H9 (cell line): ENCODE results near the gene SESN2. TPM values are rescaled to one million over a fixed set of nuclear protein-coding genes. Genes with fewer than 3 reads are reported as not detected.
A peak's percentile ranks its signal among the peaks of the same experiment; 100 is the strongest.

Experiments
- DNase-seq: peaks from one replicate; pipeline ENCODE4 v3.0.0-alpha.2; 2017
- H2AFZ ChIP-seq: one replicate; pipeline ENCODE4 v1.6.1; 2013; ENCODE audit warnings: mild to moderate bottlenecking, low read length, control low read depth, moderate library complexity
- H2AK5ac ChIP-seq: 2 replicates; pipeline ENCODE4 v1.6.1; 2013; ENCODE audit warnings: low read length, control low read depth, mixed read lengths; ENCODE audit not compliant: insufficient read length
- H2BK120ac ChIP-seq: one replicate; pipeline ENCODE4 v1.6.1; 2013; ENCODE audit warnings: low read depth, mild to moderate bottlenecking, low read length, control low read depth, inconsistent platforms; ENCODE audit not compliant: poor library complexity, severe bottlenecking
- H2BK12ac ChIP-seq: 2 replicates; pipeline ENCODE4 v1.6.1; 2013; ENCODE audit warnings: low read length, control low read depth, mixed read lengths, low read depth; ENCODE audit not compliant: insufficient read length
- H2BK15ac ChIP-seq: 2 replicates; pipeline ENCODE4 v1.6.1; 2013; ENCODE audit warnings: low read depth, low read length, control low read depth
- H2BK20ac ChIP-seq: one replicate; pipeline ENCODE4 v1.6.1; 2013; ENCODE audit warnings: low read depth, mild to moderate bottlenecking, low read length, control low read depth, inconsistent platforms; ENCODE audit not compliant: poor library complexity, severe bottlenecking
- H2BK5ac ChIP-seq: 2 replicates; pipeline ENCODE4 v1.6.1; 2013; ENCODE audit warnings: low read length, control low read depth, mixed read lengths; ENCODE audit not compliant: insufficient read length
- H3K14ac ChIP-seq: 2 replicates; pipeline ENCODE4 v1.6.1; 2013; ENCODE audit warnings: low read length, control low read depth; ENCODE audit not compliant: insufficient read depth
- H3K18ac ChIP-seq: 2 replicates; pipeline ENCODE4 v1.6.1; 2013; ENCODE audit warnings: low read depth, mild to moderate bottlenecking, mixed read lengths, low read length, control low read depth; ENCODE audit not compliant: insufficient read length
- H3K23ac ChIP-seq: 2 replicates; pipeline ENCODE4 v1.6.1; 2013; ENCODE audit warnings: low read length, control low read depth, mixed read lengths, low read depth; ENCODE audit not compliant: insufficient read length
- H3K23me2 ChIP-seq: 2 replicates; pipeline ENCODE4 v1.6.1; 2013; ENCODE audit warnings: low read depth, mild to moderate bottlenecking, mixed read lengths, low read length, control low read depth; ENCODE audit not compliant: insufficient read length, poor library complexity, severe bottlenecking
- H3K27ac ChIP-seq: 2 replicates; pipeline ENCODE4 v1.5.1; 2013; ENCODE audit warnings: low read length, control low read depth, mixed read lengths, low read depth; ENCODE audit not compliant: insufficient read length
- H3K27me3 ChIP-seq: 2 replicates; pipeline ENCODE4 v1.6.1; 2013; ENCODE audit warnings: low read length, control low read depth, inconsistent platforms; ENCODE audit not compliant: insufficient read depth
- H3K4ac ChIP-seq: 2 replicates; pipeline ENCODE4 v1.6.1; 2013; ENCODE audit warnings: low read depth, mild to moderate bottlenecking, control low read depth, inconsistent platforms, low read length, moderate library complexity
- H3K4me1 ChIP-seq: 2 replicates; pipeline ENCODE4 v1.6.1; 2013; ENCODE audit warnings: low read length, control low read depth, inconsistent platforms; ENCODE audit not compliant: insufficient read depth
- H3K4me2 ChIP-seq: 2 replicates; pipeline ENCODE4 v1.6.1; 2013; ENCODE audit warnings: low read length, control low read depth, mixed read lengths; ENCODE audit not compliant: insufficient read length, insufficient read depth
- H3K56ac ChIP-seq: 2 replicates; pipeline ENCODE4 v1.6.1; 2013; ENCODE audit warnings: low read depth, mild to moderate bottlenecking, mixed read lengths, low read length, control low read depth; ENCODE audit not compliant: insufficient read length
- H3K79me1 ChIP-seq: 2 replicates; pipeline ENCODE4 v1.6.1; 2013; ENCODE audit warnings: low read depth, mild to moderate bottlenecking, moderate library complexity, low read length, control low read depth, inconsistent platforms; ENCODE audit not compliant: insufficient read depth, poor library complexity, severe bottlenecking
- H3K79me2 ChIP-seq: 2 replicates; pipeline ENCODE4 v1.6.1; 2013; ENCODE audit warnings: low read length, control low read depth, inconsistent platforms; ENCODE audit not compliant: insufficient read depth
- H3K9ac ChIP-seq: 2 replicates; pipeline ENCODE4 v1.6.1; 2013; ENCODE audit warnings: low read length, control low read depth, mixed read lengths; ENCODE audit not compliant: insufficient read length; ENCODE audit errors: extremely low read depth
- H3K9me3 ChIP-seq: one replicate; pipeline ENCODE4 v1.6.1; 2013; ENCODE audit warnings: low read depth, low read length, inconsistent platforms; ENCODE audit not compliant: control insufficient read depth
- H3T11ph ChIP-seq: one replicate; pipeline ENCODE4 v1.6.1; 2013; ENCODE audit warnings: mild to moderate bottlenecking, low read length, control low read depth, inconsistent platforms
- H4K20me1 ChIP-seq: one replicate; pipeline ENCODE4 v1.6.1; 2013; ENCODE audit not compliant: control insufficient read depth, insufficient read length, insufficient read depth
- H4K5ac ChIP-seq: 2 replicates; pipeline ENCODE4 v1.6.1; 2013; ENCODE audit warnings: low read depth, mild to moderate bottlenecking, mixed read lengths, low read length, control low read depth; ENCODE audit not compliant: insufficient read length
- H4K8ac ChIP-seq: replicated peaks from 2 replicates; pipeline ENCODE4 v1.6.1; 2013; ENCODE audit warnings: low read length, control low read depth, mixed read lengths, low read depth; ENCODE audit not compliant: insufficient read length
- H4K91ac ChIP-seq: 2 replicates; pipeline ENCODE4 v1.6.1; 2013; ENCODE audit warnings: low read depth, mild to moderate bottlenecking, moderate library complexity, mixed read lengths, low read length, control low read depth; ENCODE audit not compliant: insufficient read length
- H3K27ac Mint-ChIP-seq, 3 experiments: 2 replicates in 2 of 3; 3 replicates in 1 of 3; pipeline ENCODE4 v1.8.0; 2020 to 2021; ENCODE audit warnings: mixed read lengths in 3 of 3, mild to moderate bottlenecking in 1 of 3, moderate library complexity in 1 of 3
- H3K27me3 Mint-ChIP-seq: 2 replicates; pipeline ENCODE4 v1.8.0; 2021; ENCODE audit warnings: low read depth, mild to moderate bottlenecking, moderate library complexity, mixed read lengths
- H3K36me3 Mint-ChIP-seq, 3 experiments: 2 replicates in 2 of 3; 3 replicates in 1 of 3; pipeline ENCODE4 v1.8.0; 2020 to 2021; ENCODE audit warnings: low read depth in 3 of 3, mixed read lengths in 3 of 3; ENCODE audit not compliant: insufficient read depth in 1 of 3
- H3K4me1 Mint-ChIP-seq, 2 experiments: 2 replicates each; pipeline ENCODE4 v1.8.0; 2020; ENCODE audit warnings: mixed read lengths in 2 of 2
- H3K4me3 Mint-ChIP-seq, 2 experiments: 2 replicates in 1 of 2; 3 replicates in 1 of 2; pipeline ENCODE4 v1.8.0; 2020 to 2021; ENCODE audit warnings: mild to moderate bottlenecking in 2 of 2, mixed read lengths in 2 of 2, moderate library complexity in 1 of 2
- H3K9me3 Mint-ChIP-seq, 2 experiments: 2 replicates in 1 of 2; 3 replicates in 1 of 2; pipeline ENCODE4 v1.8.0; 2020; ENCODE audit warnings: mild to moderate bottlenecking in 2 of 2, mixed read lengths in 2 of 2, moderate library complexity in 1 of 2
- WGBS: extraction: QIAGEN DNeasy Blood & Tissue Kit; methylation state at CpG from one replicate; pipeline ENCODE4 v1.1.7; 2013; ENCODE audit warnings: missing lambda C conversion rate, low lambda C conversion rate, mixed read lengths; ENCODE audit not compliant: insufficient read length; ENCODE audit errors: extremely low coverage; 5-methylcytosine and 5-hydroxymethylcytosine counted together
- total RNA-seq: library from RNA; stranded (reverse); gene quantifications from 2 replicates; pipeline ENCODE4 v1.2.1, GENCODE V29; 2021
- TF ChIP-seq, protein P1 (sequence below): fragments of 200-600 bp; sonication (generic); conservative IDR thresholded peaks from 3 replicates; pipeline ENCODE4 v1.8.0; 2021; ENCODE audit warnings: antibody characterized with exemption, mild to moderate bottlenecking

The SESN2 gene
- total RNA-seq, 1 experiment from 2014 or later = 24.6 TPM

DNA sequence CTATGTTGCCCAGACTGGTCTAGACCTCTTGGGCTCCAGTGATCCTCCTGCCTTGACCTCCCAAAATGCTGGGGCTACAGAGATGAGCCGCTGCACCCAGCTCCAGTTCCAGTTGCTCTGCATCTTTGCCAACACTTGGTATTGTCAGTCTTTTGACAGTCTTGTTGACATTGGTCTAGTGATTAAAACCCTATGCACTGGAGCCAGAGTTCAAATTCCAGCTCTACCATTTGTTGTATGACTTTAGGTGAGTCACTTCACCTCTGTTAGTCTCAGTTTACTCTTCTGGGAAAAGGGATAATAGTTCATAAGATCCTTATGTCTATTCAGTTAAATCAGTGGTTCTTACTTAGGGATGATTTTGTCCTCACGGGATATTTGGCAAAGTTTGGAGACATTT is 36.6 kb downstream of the SESN2 start:
- Histone ChIP-seq H3K4ac (no peak overlapping the region), H3K23me2 (no peaks in the 10 kb centered on the region), H3K9ac (no peak overlapping the region), H4K5ac (no peak overlapping the region), H2AFZ (no peak overlapping the region), H3K14ac (no peak overlapping the region), H4K8ac (no peak overlapping the region), H2AK5ac (no peak overlapping the region), H3K9me3 (no peaks in the 10 kb centered on the region), H2BK120ac (no peak overlapping the region), H3K23ac (no peak overlapping the region), H2BK15ac (no peak overlapping the region), H3K56ac (no peak overlapping the region), H3K79me2 (no peaks in the 10 kb centered on the region), H3K27me3 (no peaks in the 10 kb centered on the region), H4K91ac (no peak overlapping the region), H3K18ac (no peak overlapping the region), H4K20me1 (no peaks in the 10 kb centered on the region), H3K4me2 (no peak overlapping the region), H3T11ph (no peak overlapping the region), H3K4me1 (peaks cover 2% of the 10 kb centered on the region; the same call in 1 of the 2 replicates), H3K79me1 (no peaks in the 10 kb centered on the region), H2BK12ac (no peak overlapping the region), H3K27ac (no peak overlapping the region), H2BK20ac (no peak overlapping the region), H2BK5ac (no peak overlapping the region)
- Mint-ChIP-seq H3K4me3 (no peak overlapping the region), H3K27ac (peak overlapping the region in 1 of 3 experiments; percentile 36; a peak in 2 of 7 replicates), H3K9me3 (peaks cover 0 to 5% of the 10 kb centered on the region in 2 experiments; a peak in 1 of 5 replicates), H3K36me3 (peaks cover 0 to 7% (median 0%) of the 10 kb centered on the region in 3 experiments; a peak in 2 of 7 replicates), H3K4me1 (peaks cover 25 to 26% of the 10 kb centered on the region in 2 experiments), H3K27me3 (no peaks in the 10 kb centered on the region)
- no CpG with 5 or more reads among the region's 2 CpGs for WGBS
- DNase-seq = no peak
- TF ChIP-seq, protein P1, sequence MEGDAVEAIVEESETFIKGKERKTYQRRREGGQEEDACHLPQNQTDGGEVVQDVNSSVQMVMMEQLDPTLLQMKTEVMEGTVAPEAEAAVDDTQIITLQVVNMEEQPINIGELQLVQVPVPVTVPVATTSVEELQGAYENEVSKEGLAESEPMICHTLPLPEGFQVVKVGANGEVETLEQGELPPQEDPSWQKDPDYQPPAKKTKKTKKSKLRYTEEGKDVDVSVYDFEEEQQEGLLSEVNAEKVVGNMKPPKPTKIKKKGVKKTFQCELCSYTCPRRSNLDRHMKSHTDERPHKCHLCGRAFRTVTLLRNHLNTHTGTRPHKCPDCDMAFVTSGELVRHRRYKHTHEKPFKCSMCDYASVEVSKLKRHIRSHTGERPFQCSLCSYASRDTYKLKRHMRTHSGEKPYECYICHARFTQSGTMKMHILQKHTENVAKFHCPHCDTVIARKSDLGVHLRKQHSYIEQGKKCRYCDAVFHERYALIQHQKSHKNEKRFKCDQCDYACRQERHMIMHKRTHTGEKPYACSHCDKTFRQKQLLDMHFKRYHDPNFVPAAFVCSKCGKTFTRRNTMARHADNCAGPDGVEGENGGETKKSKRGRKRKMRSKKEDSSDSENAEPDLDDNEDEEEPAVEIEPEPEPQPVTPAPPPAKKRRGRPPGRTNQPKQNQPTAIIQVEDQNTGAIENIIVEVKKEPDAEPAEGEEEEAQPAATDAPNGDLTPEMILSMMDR = no peak
